Caco-2 (cell line): ENCODE data around the gene RPS6KA5. TPM values are rescaled to one million over a fixed set of nuclear protein-coding genes. Genes with fewer than 3 reads are reported as not detected.
"Not testable (repeated sequence)": the region's sequence is repeated elsewhere in the genome, so short reads cannot be mapped to it uniquely, and the experiment has no call there.

ENCODE experiments used
- BruUV-seq: library from RNA; stranded (reverse); fragments of 400-500 nt; replicated peaks from 2 replicates; lab custom pipeline; 2021; lab: Mats Ljungman, UMichigan
- CTCF ChIA-PET: fragments of 300-600 bp; sonication (Branson Sonifier 250); formaldehyde crosslinking; loops from one replicate; lab custom pipeline; 2022; ENCODE audit warnings: antibody characterized with exemption; lab: Charles Lee
- POLR2A ChIA-PET: fragments of 300-600 bp; sonication (Branson Sonifier 250); formaldehyde crosslinking; loops from one replicate; lab custom pipeline; 2022; ENCODE audit warnings: antibody characterized with exemption; lab: Charles Lee
- DNase-seq, 2 experiments: peaks; one replicate each; pipeline versions ENCODE4 v3.0.0 to v3.0.0-alpha.2; 2020 to 2022
- H3K27me3 ChIP-seq: replicated peaks from 2 replicates; pipeline ENCODE4 v1.6.0; 2011; ENCODE audit warnings: low read length; ENCODE audit not compliant: control insufficient read depth, insufficient read depth
- H3K36me3 ChIP-seq: 2 replicates; pipeline ENCODE4 v1.5.1; 2011; ENCODE audit warnings: low read length; ENCODE audit not compliant: control insufficient read depth, insufficient read depth
- H3K4me1 ChIP-seq: fragments of 250-450 bp; sonication (Bioruptor Pico); 2 replicates; pipeline ENCODE4 v1.5.1; 2020; ENCODE audit warnings: mild to moderate bottlenecking
- H3K4me3 ChIP-seq: 2 replicates; pipeline ENCODE4 v1.5.1; 2011; ENCODE audit warnings: low read depth, mild to moderate bottlenecking, control low read depth, low read length
- H3K9me3 ChIP-seq: fragments of 250-450 bp; sonication (Bioruptor Pico); 2 replicates; pipeline ENCODE4 v1.5.1; 2020; ENCODE audit warnings: mild to moderate bottlenecking, moderate library complexity
- H3K27ac Mint-ChIP-seq: one replicate; pipeline ENCODE4 v1.8.0; 2022; ENCODE audit warnings: mixed read lengths; ENCODE audit not compliant: unreplicated experiment
- H3K27me3 Mint-ChIP-seq: one replicate; pipeline ENCODE4 v1.8.0; 2022; ENCODE audit warnings: mixed read lengths; ENCODE audit not compliant: insufficient read depth, unreplicated experiment
- H3K36me3 Mint-ChIP-seq: one replicate; pipeline ENCODE4 v1.8.0; 2022; ENCODE audit warnings: mild to moderate bottlenecking, mixed read lengths; ENCODE audit not compliant: insufficient read depth, unreplicated experiment
- H3K4me1 Mint-ChIP-seq: one replicate; pipeline ENCODE4 v1.8.0; 2022; ENCODE audit warnings: low read depth, mixed read lengths; ENCODE audit not compliant: unreplicated experiment
- H3K4me3 Mint-ChIP-seq: one replicate; pipeline ENCODE4 v1.8.0; 2022; ENCODE audit warnings: mild to moderate bottlenecking, moderate library complexity, mixed read lengths; ENCODE audit not compliant: unreplicated experiment
- H3K9me3 Mint-ChIP-seq: one replicate; pipeline ENCODE4 v1.8.0; 2022; ENCODE audit warnings: mixed read lengths; ENCODE audit not compliant: unreplicated experiment
- CTCF ChIP-seq, 2 experiments: fragments of 200-600 bp in 1 of 2; IDR thresholded peaks; 1 replicate in 1 of 2; 2 replicates in 1 of 2; pipeline versions ENCODE4 v1.5.1 to v1.8.0; 2011 to 2022; ENCODE audit warnings: antibody characterized with exemption in 1 of 2, control low read depth in 1 of 2, inconsistent platforms in 1 of 2, low read depth in 1 of 2, low read length in 1 of 2, mild to moderate bottlenecking in 1 of 2, moderate library complexity in 1 of 2; ENCODE audit not compliant: insufficient read depth in 1 of 2, severe bottlenecking in 1 of 2, unreplicated experiment in 1 of 2
- intact Hi-C: fragments of 100-400 bp; cut with micrococcal nuclease; formaldehyde crosslinking; loops from one replicate; pipeline ENCODE4 v1.10.0; 2022; ENCODE audit not compliant: unreplicated experiment
- total RNA-seq: library from RNA; stranded (reverse); gene quantifications from 2 replicates; pipeline ENCODE4 v1.2.3, GENCODE V29; 2022

RPS6KA5 gene
- total RNA-seq, 1 experiment from 2014 or later = 5.7 TPM

- H3K9me3 Mint-ChIP-seq = no peaks in the 10 kb centered on the region
- Histone ChIP-seq H3K27me3 (no peaks in the 10 kb centered on the region), H3K4me1 (no peaks in the 10 kb centered on the region), H3K36me3 (no peaks in the 10 kb centered on the region), H3K9me3 (no peaks in the 10 kb centered on the region), H3K4me3 (no peak overlapping the region)
- TF ChIP-seq CTCF (IDR thresholded peaks at IDR 0.05; ENCODE audit: insufficient read depth in 1 of 2, low read depth in 1 of 2, low read length in 1 of 2, severe bottlenecking in 1 of 2, unreplicated experiment in 1 of 2) = no peak
- BruUV-seq = no TSS peak
- no peak for DNase-seq
- H3K27ac Mint-ChIP-seq = no peak overlapping the region
- intact Hi-C loops = no loop called here
- H3K4me3 Mint-ChIP-seq = no peak overlapping the region
- ChIA-PET POLR2A (interaction anchor here (0.6 kb wide), 2 partner anchors 39 to 134 kb away, joined by 3 to 5 read pairs; no protein-coding TSS in a partner anchor), CTCF (no interaction called here)
- no peaks in the 10 kb centered on the region for H3K36me3 Mint-ChIP-seq
- peaks cover 5% of the 10 kb centered on the region for H3K4me1 Mint-ChIP-seq
- no peaks in the 10 kb centered on the region for H3K27me3 Mint-ChIP-seq
Observed at GRCh38 chr14:91100102-91100501, 39.7 kb upstream of the RPS6KA5 start.

GRCh38 chr14:91098591-91098990, 38.1 kb upstream of the RPS6KA5 start:
- no peaks in the 10 kb centered on the region for H3K4me1 ChIP-seq
- ChIA-PET CTCF (interaction anchor here (0.6 kb wide), 1 partner anchor 16 kb away, joined by 4 read pairs; no protein-coding TSS in a partner anchor), POLR2A (no interaction called here)
- no peaks in the 10 kb centered on the region for H3K27me3 Mint-ChIP-seq
- DNase-seq = no peak
- H3K4me1 Mint-ChIP-seq = peaks cover 5% of the 10 kb centered on the region
- intact Hi-C loops = no loop called here
- H3K27ac Mint-ChIP-seq = no peak overlapping the region
- H3K27me3 ChIP-seq = no peaks in the 10 kb centered on the region
- no peak for TF ChIP-seq CTCF (IDR thresholded peaks at IDR 0.05; ENCODE audit: insufficient read depth in 1 of 2, low read depth in 1 of 2, low read length in 1 of 2, severe bottlenecking in 1 of 2, unreplicated experiment in 1 of 2)
- no peak overlapping the region for H3K4me3 Mint-ChIP-seq
- no TSS peak for BruUV-seq
- no peaks in the 10 kb centered on the region for H3K9me3 Mint-ChIP-seq
- H3K36me3 Mint-ChIP-seq = no peaks in the 10 kb centered on the region
- no peaks in the 10 kb centered on the region for H3K36me3 ChIP-seq
- H3K4me3 ChIP-seq = no peak overlapping the region
- H3K9me3 ChIP-seq = no peaks in the 10 kb centered on the region

- POLR2A ChIA-PET, intact Hi-C loops, DNase-seq, H3K4me1 Mint-ChIP-seq, H3K27me3 ChIP-seq, H3K9me3 Mint-ChIP-seq, H3K9me3 ChIP-seq, H3K27ac Mint-ChIP-seq, BruUV-seq, H3K36me3 ChIP-seq, H3K36me3 Mint-ChIP-seq, H3K27me3 Mint-ChIP-seq, H3K4me1 ChIP-seq, CTCF ChIA-PET, H3K4me3 ChIP-seq, H3K4me3 Mint-ChIP-seq: not testable (repeated sequence)
Observed at GRCh38 chr14:91097657-91098056, 37.2 kb upstream of the RPS6KA5 start.

- ChIA-PET POLR2A (no interaction called here), CTCF (no interaction called here)
- Mint-ChIP-seq H3K4me3 (no peak overlapping the region), H3K36me3 (no peaks in the 10 kb centered on the region), H3K27me3 (no peaks in the 10 kb centered on the region), H3K9me3 (no peaks in the 10 kb centered on the region), H3K4me1 (peaks cover 15% of the 10 kb centered on the region), H3K27ac (no peak overlapping the region)
- intact Hi-C loops = no loop called here
- Histone ChIP-seq H3K9me3 (no peaks in the 10 kb centered on the region), H3K27me3 (no peaks in the 10 kb centered on the region), H3K36me3 (no peaks in the 10 kb centered on the region), H3K4me3 (no peak overlapping the region), H3K4me1 (peaks cover 16% of the 10 kb centered on the region)
- BruUV-seq = no TSS peak
- TF ChIP-seq CTCF (IDR thresholded peaks at IDR 0.05; ENCODE audit: insufficient read depth in 1 of 2, low read depth in 1 of 2, low read length in 1 of 2, severe bottlenecking in 1 of 2, unreplicated experiment in 1 of 2) = no peak
- no peak for DNase-seq
Observed at GRCh38 chr14:91095178-91095577, 34.7 kb upstream of the RPS6KA5 start.
